HG03103 (cell line): ENCODE measurements around the gene TMPRSS11F.
"Not testable (repeated sequence)": the region's sequence is repeated elsewhere in the genome, so short reads cannot be mapped to it uniquely, and the experiment has no call there.

Source experiments
- ATAC-seq: cut with Tn5 transposase; IDR thresholded peaks from one replicate; pipeline ENCODE4 v1.9.1; 2021; ENCODE audit warnings: low read depth; ENCODE audit not compliant: unreplicated experiment

The TMPRSS11F gene

GRCh38 chr4:68129793-68130192 lies at the start of gene TMPRSS11F:
Gene TMPRSS11F, minus strand, starts transcription at chr4:68129869. Its CDS starts 49 bp downstream, at chr4:68129820.
- ATAC-seq: no peak

DNA sequence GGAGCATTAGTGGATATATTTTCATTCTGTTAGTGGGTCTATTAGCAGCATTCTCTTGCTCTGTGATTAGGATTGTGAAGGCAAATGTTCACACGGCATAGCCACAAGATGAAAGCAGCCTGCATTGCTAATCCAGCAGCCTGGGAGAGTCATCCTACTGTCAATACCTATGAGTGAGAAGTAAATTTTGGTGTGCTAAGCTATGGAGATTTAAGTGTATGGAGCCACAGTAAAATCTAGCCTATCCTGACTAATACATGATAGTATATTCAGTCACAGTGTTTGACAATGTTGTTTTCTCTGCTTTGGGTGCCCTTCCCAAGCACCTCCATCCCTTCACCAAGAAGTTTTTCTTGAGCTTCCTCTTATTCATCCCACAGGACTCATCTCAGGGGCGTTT lies 47.2 kb upstream of the TMPRSS11F start:
- ATAC-seq: no peak

DNA sequence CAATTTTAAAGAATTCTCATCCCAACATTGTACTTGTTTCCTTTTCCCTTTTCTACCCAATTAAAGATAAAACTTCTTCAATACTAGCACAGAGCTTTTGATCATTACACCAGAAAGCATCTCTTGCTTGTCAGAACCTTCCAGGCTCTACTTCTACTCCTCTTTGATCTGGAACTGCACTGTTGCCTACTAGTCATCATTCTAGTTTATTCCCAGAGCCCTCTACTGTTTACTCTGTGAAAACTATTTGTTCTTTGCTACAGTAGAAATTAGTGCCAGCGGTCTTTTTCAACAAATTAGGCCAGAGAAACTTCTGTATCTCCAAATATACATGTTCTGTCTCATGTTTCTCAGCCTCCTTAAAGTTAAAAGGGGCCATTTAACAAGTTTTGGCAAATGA lies 46.8 kb upstream of the TMPRSS11F start:
- ATAC-seq: no peak

DNA sequence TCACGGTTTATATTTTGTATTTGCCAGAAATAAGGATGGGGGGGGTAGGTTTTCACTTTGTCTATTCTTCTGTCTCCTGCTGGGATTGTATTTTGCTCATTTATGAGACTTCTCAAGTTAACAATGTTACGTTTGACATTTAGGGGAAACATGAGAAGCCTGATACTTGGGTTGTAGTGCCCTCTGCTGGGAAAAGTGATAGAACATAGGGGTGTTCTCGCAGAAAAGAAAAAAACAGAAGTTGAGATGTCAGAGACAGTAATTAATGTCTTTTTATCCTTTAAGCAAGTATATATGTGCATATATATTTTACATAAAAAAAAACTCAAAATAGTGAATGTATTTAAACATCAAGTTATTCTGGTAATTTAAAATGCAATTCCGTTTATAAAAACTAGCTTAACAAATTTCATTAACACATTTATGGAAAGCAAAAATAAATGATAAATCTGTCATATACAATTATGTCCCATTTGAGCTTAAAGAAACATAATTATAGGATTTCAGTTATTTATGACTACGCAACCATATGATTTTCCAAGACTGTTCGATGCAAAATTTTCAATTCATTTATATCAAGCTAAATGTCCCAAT lies 46.0 kb upstream of the TMPRSS11F start:
- peak; percentile 82 for ATAC-seq

GRCh38 chr4:68174389-68174788 lies 44.7 kb upstream of the TMPRSS11F start:
- ATAC-seq: not testable (repeated sequence)

DNA sequence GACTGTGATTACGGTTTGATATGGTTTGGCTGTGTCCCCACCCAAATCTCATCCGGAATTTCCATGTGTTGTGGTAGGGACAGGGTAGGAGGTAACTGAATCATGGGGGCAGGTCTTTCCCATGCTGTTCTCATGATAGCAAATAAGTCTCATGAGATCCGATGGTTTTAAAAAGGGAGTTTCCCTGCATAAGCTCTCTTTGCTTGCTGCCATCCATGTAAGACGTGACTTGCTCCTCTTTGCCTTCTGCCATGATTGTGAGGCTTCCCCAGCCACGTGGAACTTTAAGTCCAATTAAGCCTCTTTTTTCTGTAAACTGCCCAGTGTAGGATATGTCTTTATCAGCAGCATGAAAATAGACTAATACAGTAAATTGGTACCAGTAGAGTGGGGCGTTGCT lies 42.5 kb upstream of the TMPRSS11F start:
- not testable (repeated sequence) for ATAC-seq

- ATAC-seq: no peak
Measured at GRCh38 chr4:68167706-68168105, 38.0 kb upstream of the TMPRSS11F start.

DNA sequence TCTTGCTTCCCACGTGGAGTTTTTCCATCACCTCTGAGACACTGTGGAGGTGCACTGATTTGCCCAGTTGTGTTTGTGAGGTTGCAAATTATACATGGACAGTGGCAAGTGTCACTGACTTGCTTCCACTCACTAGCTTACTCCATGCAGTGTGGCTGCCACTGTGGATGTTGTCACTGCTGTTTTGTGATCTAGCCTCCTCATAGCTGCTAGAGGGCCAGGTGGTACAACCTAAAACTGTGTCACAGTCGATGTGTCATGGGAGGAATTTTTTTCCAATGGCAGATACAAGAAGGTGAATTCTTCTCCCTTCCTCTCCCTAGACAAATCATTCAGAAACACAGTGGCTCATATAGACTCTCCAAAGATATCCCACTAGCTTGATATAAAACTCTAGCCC lies 37.5 kb upstream of the TMPRSS11F start:
- no peak for ATAC-seq

DNA sequence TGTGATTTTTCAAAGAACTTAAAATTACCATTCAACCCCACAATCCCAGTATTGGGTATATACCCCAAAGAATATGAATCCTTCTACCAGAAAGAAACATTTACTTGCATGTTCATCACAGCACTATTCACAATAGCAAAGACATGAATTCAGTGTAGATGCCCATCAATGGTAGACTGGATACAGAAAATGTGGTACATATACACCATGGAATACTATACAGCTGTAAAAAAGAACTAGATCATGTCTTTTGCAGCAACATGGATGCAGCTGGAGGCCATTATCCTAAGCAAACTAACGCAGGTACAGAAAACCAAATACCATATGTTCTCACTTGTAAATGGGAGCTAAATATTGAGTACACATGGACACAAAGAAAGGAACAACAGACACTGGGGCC lies 34.1 kb upstream of the TMPRSS11F start:
- no peak for ATAC-seq

GRCh38 chr4:68162196-68162595 lies 32.5 kb upstream of the TMPRSS11F start:
- ATAC-seq: no peak

- no peak for ATAC-seq
Measured at GRCh38 chr4:68152411-68152810, 22.7 kb upstream of the TMPRSS11F start.

DNA sequence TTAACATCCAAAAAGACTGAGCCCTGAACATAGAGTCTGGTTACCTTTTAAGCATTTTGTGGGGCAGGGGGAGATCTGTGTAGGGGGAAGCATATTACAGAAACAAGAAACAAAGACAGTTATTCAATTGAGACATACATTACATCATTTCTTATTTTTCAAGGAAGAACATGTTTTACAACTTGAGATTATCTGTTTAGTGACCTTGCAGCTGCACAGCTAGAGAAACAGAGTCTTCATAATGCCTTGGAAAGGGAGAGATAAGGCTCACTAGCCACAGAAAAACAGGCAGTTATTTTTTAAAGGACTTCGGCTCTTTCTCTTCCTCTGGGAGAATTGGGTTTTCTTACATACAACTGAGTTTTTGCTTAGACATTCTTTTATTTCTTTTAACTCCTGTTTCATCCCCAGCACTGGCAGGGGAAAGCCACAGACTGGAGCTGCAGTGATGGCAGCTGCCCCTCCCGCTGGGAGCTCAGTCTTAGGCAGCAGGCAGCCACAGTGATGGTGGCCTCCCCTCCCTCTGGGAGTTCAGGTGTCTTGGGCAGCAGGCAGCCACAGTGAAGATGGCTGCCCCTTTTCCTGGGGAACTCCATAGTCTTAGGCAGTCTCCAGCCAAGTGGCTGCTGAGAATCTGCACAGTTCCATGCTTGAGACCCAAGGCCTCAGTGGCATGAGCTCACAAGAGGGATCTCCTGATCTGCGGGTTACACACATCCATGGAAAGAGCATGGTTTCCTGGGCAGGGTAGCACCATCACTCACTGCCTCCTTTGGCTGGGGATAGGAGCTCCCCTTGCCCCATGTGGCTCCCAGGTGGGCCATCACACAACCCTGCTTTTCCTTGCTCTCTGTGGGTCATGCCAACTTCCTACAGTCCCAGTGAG lies 19.4 kb upstream of the TMPRSS11F start:
- no peak for ATAC-seq

DNA sequence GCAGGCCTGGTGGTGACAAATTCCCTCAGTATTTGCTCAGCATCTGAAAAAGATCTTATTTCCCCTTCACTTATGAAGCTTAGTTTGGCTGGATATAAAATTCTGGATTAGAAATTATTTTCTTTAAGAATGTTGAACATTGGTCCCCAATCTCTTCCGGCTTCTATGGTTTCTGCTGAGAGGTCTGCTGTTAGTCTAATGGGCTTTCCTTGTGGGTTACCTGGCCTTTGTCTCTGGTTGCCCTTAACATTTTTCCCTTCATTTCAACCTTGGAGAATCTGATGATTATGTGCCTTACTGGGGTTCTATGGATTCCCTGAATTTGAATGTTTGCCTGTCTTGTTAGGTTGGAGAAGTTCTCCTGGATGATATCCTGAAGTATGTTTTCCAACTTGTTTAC lies 17.4 kb upstream of the TMPRSS11F start:
- ATAC-seq: no peak

GRCh38 chr4:68145261-68145660 lies 15.6 kb upstream of the TMPRSS11F start:
- ATAC-seq: no peak

DNA sequence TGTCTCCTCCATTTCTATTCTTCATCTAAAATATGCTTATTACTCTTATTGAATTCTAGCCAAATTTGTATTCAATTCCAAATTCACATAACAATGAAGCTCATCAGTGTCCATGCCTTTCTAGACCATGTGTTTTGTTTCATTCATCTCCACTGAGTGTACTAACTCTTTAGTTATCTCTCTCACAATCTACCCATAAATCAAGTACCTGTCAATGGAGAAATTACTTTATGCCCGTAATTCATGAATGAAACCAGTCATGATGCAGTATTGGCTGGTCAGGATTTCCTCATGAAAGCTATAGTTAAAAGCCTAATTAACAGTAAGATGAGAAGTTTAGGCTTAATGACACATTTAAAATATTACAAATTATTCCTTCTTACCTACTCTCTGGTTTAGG lies 12.2 kb upstream of the TMPRSS11F start:
- ATAC-seq: no peak

- ATAC-seq: no peak
Measured at GRCh38 chr4:68132342-68132741, 2.7 kb upstream of the TMPRSS11F start.

- no peak for ATAC-seq
Measured at GRCh38 chr4:68124262-68124661, 5.4 kb downstream of the TMPRSS11F start.

- no peak for ATAC-seq
Measured at GRCh38 chr4:68123525-68123924, 6.1 kb downstream of the TMPRSS11F start.

DNA sequence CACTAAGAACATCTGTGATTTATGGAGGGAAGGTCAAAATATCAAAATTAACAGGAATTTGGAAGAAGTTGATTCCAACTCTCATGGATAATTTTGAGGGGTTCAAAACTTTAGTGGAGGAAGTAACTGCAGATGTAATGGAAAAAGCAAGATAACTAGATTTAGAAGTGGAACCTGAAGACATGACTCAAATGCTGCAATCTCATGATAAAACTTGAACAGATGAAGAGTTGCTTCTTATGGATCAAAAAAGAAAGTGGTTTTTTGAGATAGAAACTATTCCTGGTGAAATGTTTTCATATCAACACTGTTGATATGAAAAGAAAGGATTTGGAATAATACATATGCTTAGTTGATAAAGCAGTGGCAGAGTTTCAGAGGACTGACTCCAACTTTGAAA lies 9.7 kb downstream of the TMPRSS11F start:
- ATAC-seq: no peak

DNA sequence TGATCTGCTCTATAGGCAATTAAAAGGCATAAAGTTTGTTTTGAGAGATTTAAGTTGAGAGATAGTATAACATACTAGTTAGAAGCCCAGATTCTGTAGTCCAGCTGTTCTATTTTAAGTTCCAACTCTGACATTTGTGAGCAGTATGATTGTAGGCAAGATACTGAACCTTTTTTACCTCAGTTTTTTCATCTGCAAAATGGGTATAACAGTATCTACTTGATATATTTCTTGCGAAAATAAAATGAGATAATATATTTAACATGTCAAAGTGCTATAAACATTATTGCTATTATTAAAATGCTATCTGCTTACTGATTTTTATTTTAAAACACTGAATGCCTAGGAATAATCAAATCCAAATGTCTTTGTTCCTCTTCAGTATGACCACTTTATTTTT lies 19.2 kb downstream of the TMPRSS11F start:
- ATAC-seq: no peak

- no peak for ATAC-seq
Measured at GRCh38 chr4:68109868-68110267, 19.8 kb downstream of the TMPRSS11F start.

DNA sequence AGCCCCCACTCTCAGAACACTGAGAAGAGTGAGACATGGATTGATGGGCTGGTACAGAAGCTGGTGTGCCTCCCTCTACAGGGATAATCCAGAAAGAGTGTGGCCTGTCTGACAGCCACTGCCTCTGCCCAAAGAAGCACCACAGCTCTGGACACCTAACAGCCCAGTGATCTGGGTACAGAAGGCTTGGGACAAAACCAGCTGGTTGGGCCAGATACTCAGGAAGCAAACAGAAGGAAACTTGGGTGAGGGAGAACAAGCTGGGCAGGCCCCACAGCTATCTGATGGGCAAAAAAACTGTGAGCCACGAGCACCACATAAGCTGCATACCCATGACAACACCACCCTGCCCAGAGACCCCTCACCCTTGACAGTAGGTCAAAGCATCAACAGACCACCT lies 46.9 kb downstream of the TMPRSS11F start:
- no peak for ATAC-seq
